ENCODE results near the gene KCND2.

Gene KCND2

DNA sequence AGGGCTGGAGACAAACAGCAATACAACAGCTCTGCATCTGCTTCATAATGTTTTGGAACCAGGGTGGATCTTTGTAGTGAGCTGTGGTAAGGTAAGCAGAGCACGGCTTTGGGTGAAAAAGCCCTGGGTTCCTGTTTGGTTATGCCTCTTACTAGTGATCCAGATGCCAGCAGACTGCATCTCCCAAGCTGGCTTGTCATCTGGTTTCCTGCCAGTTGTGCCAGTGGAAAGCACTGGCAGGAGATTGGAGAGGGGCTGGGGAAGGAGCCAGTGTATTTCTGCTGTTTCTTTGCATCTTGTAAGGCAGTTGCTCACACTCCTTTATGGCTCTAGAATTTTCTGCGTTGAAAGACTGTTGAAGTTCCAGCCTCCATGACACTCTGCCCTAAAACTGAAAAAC, 447.3 kb downstream of the KCND2 start:
- no peak overlapping the region for H2BK15ac ChIP-seq (ENCODE audit: low read length)
- DNase-seq (ENCODE audit: low spot score): no peak
- H3K4ac ChIP-seq (ENCODE audit: low read length): no peak overlapping the region
- no peak overlapping the region for H3K23ac ChIP-seq (ENCODE audit: low read depth, low read length, poor library complexity)
- no peak overlapping the region for H3K4me3 ChIP-seq (ENCODE audit: low read length in 2 of 2)
- H2BK120ac ChIP-seq (ENCODE audit: low read depth, low read length): no peak overlapping the region
- peaks cover 9 to 16% of the 10 kb centered on the region in 2 donors for H3K4me1 ChIP-seq (ENCODE audit: control insufficient read depth in 2 of 2, insufficient read depth in 1 of 2, low read depth in 1 of 2, low read length in 2 of 2)
- no peak overlapping the region for H2BK12ac ChIP-seq (ENCODE audit: low read length)
- H3K36me3 ChIP-seq (replicated peaks in 1 of 2; ENCODE audit: control insufficient read depth in 2 of 2, insufficient read depth in 2 of 2, low read length in 2 of 2): no peaks in the 10 kb centered on the region
- H2AK5ac ChIP-seq (ENCODE audit: low read depth, low read length): no peak overlapping the region
- H3K4me2 ChIP-seq (ENCODE audit: insufficient read depth, low read length, poor library complexity, severe bottlenecking): no peak overlapping the region
- H4K8ac ChIP-seq (ENCODE audit: low read depth, low read length): no peak overlapping the region
- no peak overlapping the region for H2BK5ac ChIP-seq (ENCODE audit: low read length)
- no peak overlapping the region for H3K9ac ChIP-seq (ENCODE audit: low read depth, low read length, poor library complexity)
- H3K18ac ChIP-seq (ENCODE audit: low read length): no peak overlapping the region
- WGBS, 2 donors (ENCODE audit: extremely low coverage in 2 of 2, insufficient read length in 2 of 2, insufficient replicate concordance in 1 of 2): no CpG with 5 or more reads among the region's 2 CpGs
- H3K9me3 ChIP-seq (replicated peaks in 1 of 2; ENCODE audit: control insufficient read depth in 2 of 2, insufficient read depth in 1 of 2, low read depth in 1 of 2, low read length in 2 of 2): no peaks in the 10 kb centered on the region
- no peaks in the 10 kb centered on the region for H3K79me1 ChIP-seq (ENCODE audit: low read depth, low read length)
- H2AFZ ChIP-seq (ENCODE audit: low read length): peak overlapping the region; percentile 30
- H4K91ac ChIP-seq (ENCODE audit: low read depth, low read length, poor library complexity): no peak overlapping the region
- H3K14ac ChIP-seq (ENCODE audit: low read length): no peak overlapping the region
- H3K27ac ChIP-seq (replicated peaks; ENCODE audit: low read length): no peak overlapping the region
- H3K27me3 ChIP-seq (ENCODE audit: control insufficient read depth in 3 of 3, insufficient read depth in 3 of 3, low read depth in 1 of 3, low read length in 3 of 3): no peaks in the 10 kb centered on the region

DNA sequence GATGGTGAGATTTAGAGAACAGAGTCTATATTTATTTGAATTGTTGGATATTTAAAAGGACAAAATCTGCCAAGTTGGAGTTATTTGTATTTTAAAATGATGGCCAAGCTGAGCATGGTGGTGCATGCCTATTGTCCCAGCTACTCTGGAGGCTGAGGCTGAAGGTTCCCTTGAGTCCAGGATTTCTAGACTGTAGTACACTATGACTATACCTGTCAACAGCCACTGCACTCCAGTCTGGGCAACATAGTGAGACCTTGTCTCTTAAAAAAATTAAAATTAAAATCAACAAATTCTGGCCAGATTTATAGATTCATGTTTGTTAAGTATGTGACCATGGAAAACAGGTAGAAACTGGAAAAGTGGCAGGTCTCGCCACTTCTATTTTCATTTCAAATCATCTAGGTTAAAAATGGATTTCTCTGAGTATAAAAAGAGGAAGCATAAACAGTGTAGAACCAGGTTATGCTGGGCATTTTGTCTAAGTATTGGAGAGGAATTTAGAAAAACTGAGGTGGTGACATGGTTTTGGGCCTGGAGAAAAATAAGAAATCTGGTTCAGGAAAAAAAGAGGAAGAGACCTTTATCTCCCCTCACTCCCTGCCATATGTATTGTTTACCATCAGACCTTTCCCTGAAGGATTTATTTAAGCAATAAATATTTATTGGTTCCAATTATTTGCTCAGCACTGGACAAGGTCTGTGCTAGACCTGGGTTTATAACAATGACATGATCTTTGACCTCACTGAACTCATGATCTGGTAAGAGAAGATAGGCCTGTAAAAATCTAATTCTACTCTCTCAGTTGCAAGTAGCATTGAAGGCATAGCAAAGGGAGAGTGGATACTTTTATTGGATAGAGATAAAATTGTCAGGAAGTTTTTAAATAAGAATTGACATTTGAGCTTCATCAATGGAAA, 450.8 kb downstream of the KCND2 start:
- Histone ChIP-seq H2BK15ac (ENCODE audit: low read length) (no peak overlapping the region), H3K9me3 (replicated peaks in 1 of 2; ENCODE audit: control insufficient read depth in 2 of 2, insufficient read depth in 1 of 2, low read depth in 1 of 2, low read length in 2 of 2) (no peaks in the 10 kb centered on the region), H3K36me3 (replicated peaks in 1 of 2; ENCODE audit: control insufficient read depth in 2 of 2, insufficient read depth in 2 of 2, low read length in 2 of 2) (no peaks in the 10 kb centered on the region), H3K27ac (replicated peaks; ENCODE audit: low read length) (no peak overlapping the region), H2AFZ (ENCODE audit: low read length) (peak overlapping the region; percentile 83), H3K4me2 (ENCODE audit: insufficient read depth, low read length, poor library complexity, severe bottlenecking) (no peak overlapping the region), H3K4ac (ENCODE audit: low read length) (no peak overlapping the region), H3K18ac (ENCODE audit: low read length) (no peak overlapping the region), H3K9ac (ENCODE audit: low read depth, low read length, poor library complexity) (no peak overlapping the region), H4K91ac (ENCODE audit: low read depth, low read length, poor library complexity) (no peak overlapping the region), H3K4me3 (ENCODE audit: low read length in 2 of 2) (no peak overlapping the region), H2AK5ac (ENCODE audit: low read depth, low read length) (no peak overlapping the region), H2BK120ac (ENCODE audit: low read depth, low read length) (no peak overlapping the region), H2BK5ac (ENCODE audit: low read length) (no peak overlapping the region), H3K4me1 (ENCODE audit: control insufficient read depth in 2 of 2, insufficient read depth in 1 of 2, low read depth in 1 of 2, low read length in 2 of 2) (peaks cover 4 to 13% of the 10 kb centered on the region in 2 donors), H3K79me1 (ENCODE audit: low read depth, low read length) (no peaks in the 10 kb centered on the region), H4K8ac (ENCODE audit: low read depth, low read length) (no peak overlapping the region), H3K27me3 (ENCODE audit: control insufficient read depth in 3 of 3, insufficient read depth in 3 of 3, low read depth in 1 of 3, low read length in 3 of 3) (no peaks in the 10 kb centered on the region), H2BK12ac (ENCODE audit: low read length) (no peak overlapping the region), H3K14ac (ENCODE audit: low read length) (no peak overlapping the region), H3K23ac (ENCODE audit: low read depth, low read length, poor library complexity) (no peak overlapping the region)
- no CpG with 5 or more reads among the region's 1 CpG for WGBS, 2 donors (ENCODE audit: extremely low coverage in 2 of 2, insufficient read length in 2 of 2, insufficient replicate concordance in 1 of 2)
- no peak for DNase-seq (ENCODE audit: low spot score)

DNA sequence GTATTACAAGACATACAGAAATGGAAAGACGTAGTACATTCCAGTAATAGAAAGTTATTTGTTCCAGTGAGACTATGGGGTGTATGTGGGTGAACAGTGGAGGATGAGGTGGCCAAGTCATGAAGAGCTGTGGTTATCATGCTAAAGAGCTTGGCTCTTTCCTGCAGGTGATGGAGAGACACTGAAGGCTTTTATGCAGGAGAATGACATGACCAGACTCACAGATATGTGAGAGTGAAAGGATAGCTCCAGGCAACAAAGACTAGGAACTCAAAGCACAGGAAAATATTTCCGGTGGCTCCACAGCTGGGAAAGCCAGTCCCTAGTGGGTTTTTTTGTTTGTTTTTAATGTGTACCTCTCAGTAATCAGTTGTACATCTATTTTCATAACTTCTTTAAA, 451.5 kb downstream of the KCND2 start:
- H3K4me1 ChIP-seq (ENCODE audit: control insufficient read depth in 2 of 2, insufficient read depth in 1 of 2, low read depth in 1 of 2, low read length in 2 of 2): peaks cover 5 to 13% of the 10 kb centered on the region in 2 donors
- no peaks in the 10 kb centered on the region for H3K79me1 ChIP-seq (ENCODE audit: low read depth, low read length)
- DNase-seq (ENCODE audit: low spot score): no peak
- no peak overlapping the region for H3K9ac ChIP-seq (ENCODE audit: low read depth, low read length, poor library complexity)
- no peaks in the 10 kb centered on the region for H3K9me3 ChIP-seq (replicated peaks in 1 of 2; ENCODE audit: control insufficient read depth in 2 of 2, insufficient read depth in 1 of 2, low read depth in 1 of 2, low read length in 2 of 2)
- no peaks in the 10 kb centered on the region for H3K27me3 ChIP-seq (ENCODE audit: control insufficient read depth in 3 of 3, insufficient read depth in 3 of 3, low read depth in 1 of 3, low read length in 3 of 3)
- no peak overlapping the region for H4K91ac ChIP-seq (ENCODE audit: low read depth, low read length, poor library complexity)
- H2BK15ac ChIP-seq (ENCODE audit: low read length): no peak overlapping the region
- no peak overlapping the region for H3K18ac ChIP-seq (ENCODE audit: low read length)
- no peak overlapping the region for H3K23ac ChIP-seq (ENCODE audit: low read depth, low read length, poor library complexity)
- H2BK5ac ChIP-seq (ENCODE audit: low read length): no peak overlapping the region
- H3K14ac ChIP-seq (ENCODE audit: low read length): no peak overlapping the region
- no peak overlapping the region for H3K27ac ChIP-seq (replicated peaks; ENCODE audit: low read length)
- no peak overlapping the region for H3K4me3 ChIP-seq (ENCODE audit: low read length in 2 of 2)
- H3K36me3 ChIP-seq (replicated peaks in 1 of 2; ENCODE audit: control insufficient read depth in 2 of 2, insufficient read depth in 2 of 2, low read length in 2 of 2): no peaks in the 10 kb centered on the region
- no peak overlapping the region for H4K8ac ChIP-seq (ENCODE audit: low read depth, low read length)
- no peak overlapping the region for H3K4ac ChIP-seq (ENCODE audit: low read length)
- no peak overlapping the region for H2AK5ac ChIP-seq (ENCODE audit: low read depth, low read length)
- H2AFZ ChIP-seq (ENCODE audit: low read length): peak overlapping the region; percentile 83
- H2BK120ac ChIP-seq (ENCODE audit: low read depth, low read length): no peak overlapping the region
- no peak overlapping the region for H2BK12ac ChIP-seq (ENCODE audit: low read length)
- no peak overlapping the region for H3K4me2 ChIP-seq (ENCODE audit: insufficient read depth, low read length, poor library complexity, severe bottlenecking)
- no CpG with 5 or more reads among the region's 2 CpGs for WGBS, 2 donors (ENCODE audit: extremely low coverage in 2 of 2, insufficient read length in 2 of 2, insufficient replicate concordance in 1 of 2)

DNA sequence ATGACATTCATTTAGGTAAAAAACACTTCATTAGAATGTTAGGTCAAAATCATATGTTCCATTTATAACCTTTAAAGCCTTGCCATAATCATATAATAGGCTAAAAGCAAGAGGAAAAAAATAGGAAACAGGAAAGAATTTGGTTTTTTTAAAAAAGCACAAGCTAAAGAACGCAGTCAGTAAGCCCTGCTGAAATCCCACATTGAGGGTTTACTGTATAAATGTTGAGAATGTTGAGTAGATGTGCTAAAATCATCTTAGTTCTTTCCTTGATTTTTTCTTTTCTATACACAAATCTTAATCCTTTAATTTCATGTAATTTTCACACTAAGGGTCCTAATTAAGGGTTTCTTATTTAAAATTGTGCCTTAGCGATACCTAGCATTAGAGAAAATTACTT, 452.0 kb downstream of the KCND2 start:
- Histone ChIP-seq H3K79me1 (ENCODE audit: low read depth, low read length) (no peaks in the 10 kb centered on the region), H2BK120ac (ENCODE audit: low read depth, low read length) (no peak overlapping the region), H2AK5ac (ENCODE audit: low read depth, low read length) (no peak overlapping the region), H2AFZ (ENCODE audit: low read length) (peak overlapping the region; percentile 83), H3K27me3 (ENCODE audit: control insufficient read depth in 3 of 3, insufficient read depth in 3 of 3, low read depth in 1 of 3, low read length in 3 of 3) (no peaks in the 10 kb centered on the region), H2BK15ac (ENCODE audit: low read length) (no peak overlapping the region), H3K4me2 (ENCODE audit: insufficient read depth, low read length, poor library complexity, severe bottlenecking) (no peak overlapping the region), H3K4ac (ENCODE audit: low read length) (no peak overlapping the region), H4K8ac (ENCODE audit: low read depth, low read length) (no peak overlapping the region), H3K18ac (ENCODE audit: low read length) (no peak overlapping the region), H3K9ac (ENCODE audit: low read depth, low read length, poor library complexity) (no peak overlapping the region), H3K4me3 (ENCODE audit: low read length in 2 of 2) (no peak overlapping the region), H3K4me1 (ENCODE audit: control insufficient read depth in 2 of 2, insufficient read depth in 1 of 2, low read depth in 1 of 2, low read length in 2 of 2) (peaks cover 6 to 13% of the 10 kb centered on the region in 2 donors), H3K23ac (ENCODE audit: low read depth, low read length, poor library complexity) (no peak overlapping the region), H3K9me3 (replicated peaks in 1 of 2; ENCODE audit: control insufficient read depth in 2 of 2, insufficient read depth in 1 of 2, low read depth in 1 of 2, low read length in 2 of 2) (no peaks in the 10 kb centered on the region), H3K27ac (replicated peaks; ENCODE audit: low read length) (no peak overlapping the region), H3K36me3 (replicated peaks in 1 of 2; ENCODE audit: control insufficient read depth in 2 of 2, insufficient read depth in 2 of 2, low read length in 2 of 2) (no peaks in the 10 kb centered on the region), H2BK5ac (ENCODE audit: low read length) (no peak overlapping the region), H2BK12ac (ENCODE audit: low read length) (no peak overlapping the region), H3K14ac (ENCODE audit: low read length) (no peak overlapping the region), H4K91ac (ENCODE audit: low read depth, low read length, poor library complexity) (no peak overlapping the region)
- no CpG with 5 or more reads among the region's 2 CpGs for WGBS, 2 donors (ENCODE audit: extremely low coverage in 2 of 2, insufficient read length in 2 of 2, insufficient replicate concordance in 1 of 2)
- DNase-seq (ENCODE audit: low spot score): no peak

All from neuronal stem cell (in vitro differentiated cells).